K562 treated with DMSO at 1 percent for 12 hours (cell line): ENCODE measurements around the gene ARX. TPM values are rescaled to one million over a fixed set of nuclear protein-coding genes. Genes with fewer than 3 reads are reported as not detected.

Experiments
- total RNA-seq: library from RNA; unstranded; fragments of 300-600 nt; gene quantifications from 2 replicates; pipeline ENCODE4 v1.2.3, GENCODE V29; 2022; ENCODE audit not compliant: insufficient read depth

ARX gene
- not detected in 2 replicates for total RNA-seq

GRCh38 chrX:25015486-25016360, at the start of gene ARX:
ARX (minus strand) TSS chrX:25015965; CDS start chrX:25015737, 228 bp downstream.

